ENCODE results near the gene IL15RA.
"Not testable (repeated sequence)": the region's sequence is repeated elsewhere in the genome, so short reads cannot be mapped to it uniquely, and the experiment has no call there.

DNA sequence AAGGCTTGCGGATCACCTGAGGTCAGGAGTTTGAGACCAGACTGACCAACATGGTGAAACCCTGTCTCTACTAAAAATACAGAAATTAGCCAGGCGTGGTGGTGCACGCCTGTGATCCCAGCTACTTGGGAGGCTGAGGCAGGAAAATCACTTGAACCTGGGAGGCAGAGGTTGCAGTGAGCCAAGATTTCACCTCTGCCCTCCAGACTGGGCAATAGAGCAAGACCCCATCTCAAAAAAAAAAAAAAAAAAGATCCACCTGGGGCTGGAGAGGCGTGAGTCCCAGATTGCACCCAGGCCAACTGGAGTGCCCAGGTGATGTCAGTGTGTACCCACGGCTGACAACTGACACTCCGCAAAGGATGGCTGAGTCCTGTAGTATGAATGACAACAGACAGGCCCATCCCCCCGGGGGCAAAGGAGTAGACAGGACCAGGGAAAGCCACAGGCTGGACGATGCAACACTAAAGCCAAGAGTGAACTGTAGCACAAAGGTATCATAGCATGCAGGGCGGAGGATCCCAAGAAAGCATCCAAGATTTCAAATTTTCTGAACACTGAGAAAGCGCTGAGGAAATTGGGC is 14.9 kb downstream of the IL15RA start:
- TF ChIP-seq POLR2A (IDR thresholded peaks at IDR 0.05), result not testable (repeated sequence)
- TF ChIP-seq, protein P1, sequence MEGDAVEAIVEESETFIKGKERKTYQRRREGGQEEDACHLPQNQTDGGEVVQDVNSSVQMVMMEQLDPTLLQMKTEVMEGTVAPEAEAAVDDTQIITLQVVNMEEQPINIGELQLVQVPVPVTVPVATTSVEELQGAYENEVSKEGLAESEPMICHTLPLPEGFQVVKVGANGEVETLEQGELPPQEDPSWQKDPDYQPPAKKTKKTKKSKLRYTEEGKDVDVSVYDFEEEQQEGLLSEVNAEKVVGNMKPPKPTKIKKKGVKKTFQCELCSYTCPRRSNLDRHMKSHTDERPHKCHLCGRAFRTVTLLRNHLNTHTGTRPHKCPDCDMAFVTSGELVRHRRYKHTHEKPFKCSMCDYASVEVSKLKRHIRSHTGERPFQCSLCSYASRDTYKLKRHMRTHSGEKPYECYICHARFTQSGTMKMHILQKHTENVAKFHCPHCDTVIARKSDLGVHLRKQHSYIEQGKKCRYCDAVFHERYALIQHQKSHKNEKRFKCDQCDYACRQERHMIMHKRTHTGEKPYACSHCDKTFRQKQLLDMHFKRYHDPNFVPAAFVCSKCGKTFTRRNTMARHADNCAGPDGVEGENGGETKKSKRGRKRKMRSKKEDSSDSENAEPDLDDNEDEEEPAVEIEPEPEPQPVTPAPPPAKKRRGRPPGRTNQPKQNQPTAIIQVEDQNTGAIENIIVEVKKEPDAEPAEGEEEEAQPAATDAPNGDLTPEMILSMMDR (IDR thresholded peaks at IDR 0.05), result not testable (repeated sequence)
